Measurements from ENCODE around the gene GRIPAP1.
A peak's percentile ranks its signal among the peaks of the same experiment; 100 is the strongest.

The GRIPAP1 gene

DNA sequence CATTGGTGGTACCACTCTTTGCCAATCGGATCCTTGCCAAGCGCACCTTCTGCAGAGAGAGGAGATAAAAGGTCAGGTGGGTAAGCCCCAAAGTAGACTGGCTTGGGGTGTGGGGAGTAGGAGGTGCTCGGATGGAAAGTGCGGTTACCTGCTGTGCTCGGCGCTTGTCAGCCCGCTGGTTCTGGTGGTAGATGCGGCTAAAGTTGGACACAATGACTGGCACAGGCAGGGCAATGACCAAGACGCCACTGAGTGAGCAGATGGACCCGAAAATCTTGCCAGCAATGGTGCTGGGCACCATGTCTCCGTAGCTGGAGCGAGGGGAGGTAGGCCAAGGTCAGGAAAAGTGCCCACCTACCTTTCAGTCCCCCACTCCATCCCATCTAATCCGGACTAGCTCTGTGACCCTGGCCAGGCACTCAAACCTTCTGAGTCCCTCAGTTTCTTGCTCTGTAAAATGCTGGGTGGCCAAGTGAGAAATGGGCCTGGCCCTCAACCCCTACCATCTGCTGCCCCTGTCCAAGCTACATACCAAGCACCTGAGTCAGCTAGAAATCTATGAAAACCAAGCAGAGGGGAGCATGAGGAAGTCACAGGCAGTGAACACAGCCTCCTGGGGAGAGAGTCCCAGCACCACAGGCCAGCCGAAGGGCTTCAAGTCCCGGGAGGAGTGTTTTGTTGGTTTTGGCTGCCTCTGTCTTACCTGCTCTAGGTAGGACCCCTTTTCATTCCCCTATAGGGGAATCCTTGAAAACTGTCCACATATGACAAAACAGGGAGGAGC, 35.1 kb downstream of the GRIPAP1 start:
- Histone ChIP-seq H3K4me3 (no peak overlapping the region), H3K27me3 (peaks cover 37 to 80% (median 60%) of the 10 kb centered on the region in 11 experiments), H3K4me1 (peaks cover 7 to 17% (median 9%) of the 10 kb centered on the region in 10 experiments; a peak in 19 of 20 replicates), H3K27ac (no peak overlapping the region), H3K9ac (no peak overlapping the region), H3K4me2 (no peak overlapping the region), H3K36me3 (0 out of 22 replicates have a peak, but pooled peaks cover 0 to 4% (median 0%) of the 10 kb centered on the region in 11 experiments), H3K9me3 (replicated peaks in 1 of 11) (no peaks in the 10 kb centered on the region), H4K20me1 (peaks cover 0 to 11% (median 0%) of the 10 kb centered on the region in 11 experiments; a peak in 10 of 22 replicates)
- no peak for TF ChIP-seq Cebpa-rat (IDR thresholded peaks at IDR 0.05)

- no peak overlapping the region for H3K9ac ChIP-seq
- H3K27me3 ChIP-seq, result peaks cover 47 to 80% (median 70%) of the 10 kb centered on the region in 11 experiments
- H3K36me3 ChIP-seq, result 0 out of 22 replicates have a peak, but pooled peaks cover 0 to 4% (median 0%) of the 10 kb centered on the region in 11 experiments
- no peak overlapping the region for H3K4me2 ChIP-seq
- no peaks in the 10 kb centered on the region for H3K9me3 ChIP-seq (replicated peaks in 1 of 11)
- H3K27ac ChIP-seq, result no peak overlapping the region
- peaks cover 0 to 6% (median 0%) of the 10 kb centered on the region in 10 experiments; a peak in 3 of 20 replicates for H3K4me1 ChIP-seq
- no peak for TF ChIP-seq Cebpa-rat (IDR thresholded peaks at IDR 0.05)
- H4K20me1 ChIP-seq, result peaks cover 0 to 8% (median 0%) of the 10 kb centered on the region in 11 experiments; a peak in 7 of 22 replicates
- H3K4me3 ChIP-seq, result no peak overlapping the region
Observed at GRCh38 chrX:48965959-48966358, 36.1 kb downstream of the GRIPAP1 start.

- Histone ChIP-seq H3K27me3 (peaks cover 31 to 58% (median 49%) of the 10 kb centered on the region in 11 experiments), H3K36me3 (0 out of 22 replicates have a peak, but pooled peaks cover 0 to 4% (median 0%) of the 10 kb centered on the region in 11 experiments), H4K20me1 (peaks cover under 1 to 11% (median 5%) of the 10 kb centered on the region in 11 experiments; a peak in 17 of 22 replicates), H3K4me3 (no peak overlapping the region), H3K9ac (no peak overlapping the region), H3K4me2 (no peak overlapping the region), H3K27ac (no peak overlapping the region), H3K4me1 (peaks cover 14 to 21% (median 19%) of the 10 kb centered on the region in 10 experiments; a peak in 19 of 20 replicates), H3K9me3 (replicated peaks in 1 of 11) (peaks cover 0 to 20% (median 4%) of the 10 kb centered on the region in 11 experiments; a peak in 9 of 22 replicates)
- no peak for TF ChIP-seq Cebpa-rat (IDR thresholded peaks at IDR 0.05)
Observed at GRCh38 chrX:48961585-48962091, 40.4 kb downstream of the GRIPAP1 start.

- H3K27ac ChIP-seq, result no peak overlapping the region
- no peak for TF ChIP-seq Cebpa-rat (IDR thresholded peaks at IDR 0.05)
- peaks cover 11 to 21% (median 18%) of the 10 kb centered on the region in 11 experiments; a peak in 19 of 22 replicates for H4K20me1 ChIP-seq
- peaks cover 20 to 51% (median 39%) of the 10 kb centered on the region in 11 experiments for H3K27me3 ChIP-seq
- no peak overlapping the region for H3K4me3 ChIP-seq
- peak overlapping the region in 6 of 11 experiments; percentile 2 to 76 (median 64); a peak in 6 of 22 replicates for H3K4me2 ChIP-seq
- peaks cover 0 to 9% (median 6%) of the 10 kb centered on the region in 11 experiments; a peak in 11 of 22 replicates for H3K36me3 ChIP-seq
- peaks cover 28 to 33% (median 30%) of the 10 kb centered on the region in 10 experiments; a peak in 19 of 20 replicates for H3K4me1 ChIP-seq
- peaks cover 0 to 21% (median 4%) of the 10 kb centered on the region in 11 experiments; a peak in 9 of 22 replicates for H3K9me3 ChIP-seq (replicated peaks in 1 of 11)
- H3K9ac ChIP-seq, result no peak overlapping the region
Observed at GRCh38 chrX:48960291-48960690, 41.8 kb downstream of the GRIPAP1 start.

- H3K4me3 ChIP-seq, result peak overlapping the region; percentile 75 to 85 (median 80)
- H3K4me2 ChIP-seq, result peak overlapping the region; percentile 63 to 86 (median 76)
- H3K9ac ChIP-seq, result peak overlapping the region; percentile 80 to 96 (median 92); a peak in 21 of 22 replicates
- no peak for TF ChIP-seq Cebpa-rat (IDR thresholded peaks at IDR 0.05)
- H3K27me3 ChIP-seq, result peaks cover 27 to 62% (median 52%) of the 10 kb centered on the region in 11 experiments
- H3K36me3 ChIP-seq, result peaks cover 0 to 25% (median 12%) of the 10 kb centered on the region in 11 experiments; a peak in 14 of 22 replicates
- H3K27ac ChIP-seq, result peak overlapping the region; percentile 56 to 97 (median 91); a peak in 21 of 22 replicates
- peaks cover 30 to 49% (median 39%) of the 10 kb centered on the region in 10 experiments; a peak in 19 of 20 replicates for H3K4me1 ChIP-seq
- peaks cover 21 to 37% (median 34%) of the 10 kb centered on the region in 11 experiments; a peak in 20 of 22 replicates for H4K20me1 ChIP-seq
- H3K9me3 ChIP-seq (replicated peaks in 1 of 11), result peaks cover 0 to 21% (median 4%) of the 10 kb centered on the region in 11 experiments; a peak in 9 of 22 replicates
Observed at GRCh38 chrX:48958635-48959094, 43.4 kb downstream of the GRIPAP1 start.

- H3K4me1 ChIP-seq, result peaks cover 25 to 55% (median 42%) of the 10 kb centered on the region in 10 experiments; a peak in 19 of 20 replicates
- peak overlapping the region in 9 of 11 experiments; percentile 63 to 93 (median 84); a peak in 13 of 22 replicates for H3K4me2 ChIP-seq
Observed at GRCh38 chrX:48957827-48958634, 44.0 kb downstream of the GRIPAP1 start.

DNA sequence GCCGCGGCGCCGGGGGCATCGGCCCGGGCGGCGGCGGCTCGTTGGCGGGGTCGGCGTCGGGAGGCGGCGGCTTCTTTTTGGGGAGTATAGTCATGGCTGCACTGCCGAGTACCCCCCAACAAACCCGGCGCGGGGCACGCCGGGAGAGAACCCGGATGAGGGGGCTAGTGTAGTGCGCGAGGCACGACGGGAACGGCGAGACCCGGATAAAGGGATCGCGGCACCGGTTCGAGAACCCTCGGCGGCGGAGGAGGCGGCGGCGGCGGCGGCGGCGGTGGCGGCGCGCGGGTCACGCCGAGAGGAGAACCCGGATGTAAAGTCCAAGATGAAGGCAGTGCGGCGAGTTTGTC, 44.6 kb downstream of the GRIPAP1 start, which contains the start of gene OTUD5:
TSS of gene OTUD5 (minus strand) at position 131 of the 350 bp plus-strand sequence. CDS start at position 94, 37 bp downstream.
- peaks cover 25 to 61% (median 43%) of the 10 kb centered on the region in 10 experiments; a peak in 19 of 20 replicates for H3K4me1 ChIP-seq
- peak within 1 kb of the TSS; percentile 78 to 93 (median 84) for H3K4me2 ChIP-seq
- peak within 1 kb of the TSS; percentile 91 to 96 (median 92) for H3K9ac ChIP-seq
- H3K9me3 ChIP-seq (replicated peaks in 1 of 11), result peaks cover 0 to 21% (median 4%) of the 10 kb centered on the region in 11 experiments; a peak in 9 of 22 replicates
- no peak for TF ChIP-seq Cebpa-rat (IDR thresholded peaks at IDR 0.05)
- H3K27me3 ChIP-seq, result peaks cover 30 to 70% (median 62%) of the 10 kb centered on the region in 11 experiments
- H3K27ac ChIP-seq, result peak within 1 kb of the TSS; percentile 83 to 97 (median 91)
- H3K36me3 ChIP-seq, result peaks cover 0 to 29% (median 12%) of the 10 kb centered on the region in 11 experiments; a peak in 14 of 22 replicates
- peak within 1 kb of the TSS; percentile 75 to 85 (median 80) for H3K4me3 ChIP-seq
- H4K20me1 ChIP-seq, result peaks cover 32 to 49% (median 46%) of the 10 kb centered on the region in 11 experiments; a peak in 20 of 22 replicates

More at GRCh38 chrX:48957827-48958634, 44.0 kb downstream of the GRIPAP1 start:
- peaks cover 0 to 21% (median 4%) of the 10 kb centered on the region in 11 experiments; a peak in 9 of 22 replicates for H3K9me3 ChIP-seq (replicated peaks in 1 of 11)
- peaks cover 0 to 29% (median 12%) of the 10 kb centered on the region in 11 experiments; a peak in 14 of 22 replicates for H3K36me3 ChIP-seq
- H3K27me3 ChIP-seq, result peaks cover 27 to 67% (median 58%) of the 10 kb centered on the region in 11 experiments
- H3K27ac ChIP-seq, result peak overlapping the region; percentile 83 to 97 (median 91)
- H3K9ac ChIP-seq, result peak overlapping the region; percentile 91 to 96 (median 92)
- TF ChIP-seq Cebpa-rat (IDR thresholded peaks at IDR 0.05), result peak in 3 of 11 experiments; percentile 30 to 49 (median 41); a peak in 3 of 22 replicates
- peak overlapping the region; percentile 75 to 85 (median 80) for H3K4me3 ChIP-seq
- H4K20me1 ChIP-seq, result peaks cover 27 to 43% (median 40%) of the 10 kb centered on the region in 11 experiments; a peak in 20 of 22 replicates

Data from BLaER1 treated with 17β-estradiol and CSF1 and Interleukin-3, amounts not matched to agents 10 nM and 100 nM (cell line).